ENCODE measurements around the gene PSMD3.
"Not testable (repeated sequence)": the region's sequence is repeated elsewhere in the genome, so short reads cannot be mapped to it uniquely, and the experiment has no call there.

The PSMD3 gene

GRCh38 chr17:39999067-39999466, 18.5 kb downstream of the PSMD3 start:
- no peak for DNase-seq

DNA sequence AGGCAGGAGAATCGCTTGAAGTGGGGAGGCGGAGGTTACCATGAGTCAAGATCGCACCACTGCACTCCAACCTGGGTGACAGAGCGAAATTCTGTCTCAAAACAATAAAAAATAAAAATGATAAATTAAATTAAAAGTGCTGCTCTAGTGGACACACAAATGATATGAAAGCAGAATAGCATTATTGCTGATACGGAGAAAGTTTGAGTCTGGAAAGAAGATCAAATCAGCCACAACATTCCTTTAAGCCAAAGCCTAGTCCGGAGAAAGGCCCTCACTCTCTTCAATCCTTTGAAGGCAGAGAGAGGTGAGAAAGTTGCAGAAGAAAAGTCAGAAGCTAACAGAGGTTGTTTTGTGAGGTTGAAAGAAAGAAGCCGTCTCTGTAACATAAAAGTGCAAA, 19.6 kb downstream of the PSMD3 start:
- no peak for DNase-seq

DNA sequence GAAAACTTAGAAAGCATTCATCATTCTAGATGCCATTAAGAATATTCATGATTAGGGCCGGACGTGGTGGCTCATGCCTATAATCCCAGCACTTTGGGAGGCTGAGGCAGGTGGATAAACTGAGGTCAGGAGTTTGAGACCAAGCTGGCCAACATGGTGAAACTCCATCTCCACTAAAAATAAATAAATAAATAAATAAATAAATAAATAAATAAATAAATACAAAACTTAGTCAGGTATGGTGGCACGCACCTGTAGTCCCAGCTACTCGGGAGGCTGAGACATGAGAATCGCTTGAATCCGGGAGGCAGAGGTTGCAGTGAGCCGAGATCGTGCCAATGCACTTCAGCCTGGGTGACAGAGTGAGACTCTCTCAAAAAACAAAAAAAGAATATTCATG, 20.7 kb downstream of the PSMD3 start:
- not testable (repeated sequence) for DNase-seq

GRCh38 chr17:40004072-40004471, 23.5 kb downstream of the PSMD3 start:
- no peak for DNase-seq

GRCh38 chr17:40004712-40005111, 24.1 kb downstream of the PSMD3 start:
- DNase-seq, result no peak

DNA sequence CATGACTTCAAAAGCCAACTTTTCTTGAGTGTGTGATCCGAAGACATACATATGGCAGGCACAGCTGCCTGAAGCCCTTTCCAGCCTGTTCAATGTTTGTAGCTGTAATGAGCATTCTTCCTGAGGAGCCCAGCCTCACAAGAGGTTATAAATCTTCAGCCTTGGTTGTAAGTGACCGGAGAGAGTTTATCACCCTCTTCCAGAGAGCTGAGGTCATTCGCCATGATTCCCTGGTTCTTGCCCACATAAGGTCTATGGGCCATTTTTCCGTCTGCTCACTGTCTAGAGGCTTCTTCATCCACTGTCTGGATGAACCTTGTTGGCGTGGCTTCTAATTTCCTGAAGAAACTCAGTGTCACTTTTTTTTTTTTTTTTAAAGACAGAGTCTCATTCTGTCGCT, 24.9 kb downstream of the PSMD3 start:
- DNase-seq, result no peak

GRCh38 chr17:40010946-40011500, 30.4 kb downstream of the PSMD3 start:
- not testable (repeated sequence) for DNase-seq

GRCh38 chr17:40012017-40012647, 31.5 kb downstream of the PSMD3 start:
- DNase-seq, result not testable (repeated sequence)

- no peak for DNase-seq
Observed at GRCh38 chr17:40014375-40014980, 33.9 kb downstream of the PSMD3 start.

- no peak for DNase-seq
Observed at GRCh38 chr17:40015005-40015997, 34.7 kb downstream of the PSMD3 start, which contains the start of gene CSF3. TSS of gene CSF3 (plus strand) at chr17:40015440. CDS start at chr17:40015475, 35 bp downstream.

DNA sequence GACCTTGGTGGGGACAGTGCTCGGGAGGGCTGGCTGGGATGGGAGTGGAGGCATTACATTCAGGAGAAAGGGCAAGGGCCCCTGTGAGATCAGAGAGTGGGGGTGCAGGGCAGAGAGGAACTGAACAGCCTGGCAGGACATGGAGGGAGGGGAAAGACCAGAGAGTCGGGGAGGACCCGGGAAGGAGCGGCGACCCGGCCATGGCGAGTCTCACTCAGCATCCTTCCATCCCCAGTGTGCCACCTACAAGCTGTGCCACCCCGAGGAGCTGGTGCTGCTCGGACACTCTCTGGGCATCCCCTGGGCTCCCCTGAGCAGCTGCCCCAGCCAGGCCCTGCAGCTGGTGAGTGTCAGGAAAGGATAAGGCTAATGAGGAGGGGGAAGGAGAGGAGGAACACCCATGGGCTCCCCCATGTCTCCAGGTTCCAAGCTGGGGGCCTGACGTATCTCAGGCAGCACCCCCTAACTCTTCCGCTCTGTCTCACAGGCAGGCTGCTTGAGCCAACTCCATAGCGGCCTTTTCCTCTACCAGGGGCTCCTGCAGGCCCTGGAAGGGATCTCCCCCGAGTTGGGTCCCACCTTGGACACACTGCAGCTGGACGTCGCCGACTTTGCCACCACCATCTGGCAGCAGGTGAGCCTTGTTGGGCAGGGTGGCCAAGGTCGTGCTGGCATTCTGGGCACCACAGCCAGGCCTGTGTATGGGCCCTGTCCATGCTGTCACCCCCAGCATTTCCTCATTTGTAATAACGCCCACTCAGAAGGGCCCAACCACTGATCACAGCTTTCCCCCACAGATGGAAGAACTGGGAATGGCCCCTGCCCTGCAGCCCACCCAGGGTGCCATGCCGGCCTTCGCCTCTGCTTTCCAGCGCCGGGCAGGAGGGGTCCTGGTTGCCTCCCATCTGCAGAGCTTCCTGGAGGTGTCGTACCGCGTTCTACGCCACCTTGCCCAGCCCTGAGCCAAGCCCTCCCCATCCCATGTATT, 35.7 kb downstream of the PSMD3 start:
- no peak for DNase-seq

DNA sequence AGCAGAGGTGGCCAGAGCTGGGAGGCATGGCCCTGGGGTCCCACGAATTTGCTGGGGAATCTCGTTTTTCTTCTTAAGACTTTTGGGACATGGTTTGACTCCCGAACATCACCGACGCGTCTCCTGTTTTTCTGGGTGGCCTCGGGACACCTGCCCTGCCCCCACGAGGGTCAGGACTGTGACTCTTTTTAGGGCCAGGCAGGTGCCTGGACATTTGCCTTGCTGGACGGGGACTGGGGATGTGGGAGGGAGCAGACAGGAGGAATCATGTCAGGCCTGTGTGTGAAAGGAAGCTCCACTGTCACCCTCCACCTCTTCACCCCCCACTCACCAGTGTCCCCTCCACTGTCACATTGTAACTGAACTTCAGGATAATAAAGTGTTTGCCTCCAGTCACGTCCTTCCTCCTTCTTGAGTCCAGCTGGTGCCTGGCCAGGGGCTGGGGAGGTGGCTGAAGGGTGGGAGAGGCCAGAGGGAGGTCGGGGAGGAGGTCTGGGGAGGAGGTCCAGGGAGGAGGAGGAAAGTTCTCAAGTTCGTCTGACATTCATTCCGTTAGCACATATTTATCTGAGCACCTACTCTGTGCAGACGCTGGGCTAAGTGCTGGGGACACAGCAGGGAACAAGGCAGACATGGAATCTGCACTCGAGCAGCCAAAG, 36.9 kb downstream of the PSMD3 start:
- DNase-seq, result no peak

DNA sequence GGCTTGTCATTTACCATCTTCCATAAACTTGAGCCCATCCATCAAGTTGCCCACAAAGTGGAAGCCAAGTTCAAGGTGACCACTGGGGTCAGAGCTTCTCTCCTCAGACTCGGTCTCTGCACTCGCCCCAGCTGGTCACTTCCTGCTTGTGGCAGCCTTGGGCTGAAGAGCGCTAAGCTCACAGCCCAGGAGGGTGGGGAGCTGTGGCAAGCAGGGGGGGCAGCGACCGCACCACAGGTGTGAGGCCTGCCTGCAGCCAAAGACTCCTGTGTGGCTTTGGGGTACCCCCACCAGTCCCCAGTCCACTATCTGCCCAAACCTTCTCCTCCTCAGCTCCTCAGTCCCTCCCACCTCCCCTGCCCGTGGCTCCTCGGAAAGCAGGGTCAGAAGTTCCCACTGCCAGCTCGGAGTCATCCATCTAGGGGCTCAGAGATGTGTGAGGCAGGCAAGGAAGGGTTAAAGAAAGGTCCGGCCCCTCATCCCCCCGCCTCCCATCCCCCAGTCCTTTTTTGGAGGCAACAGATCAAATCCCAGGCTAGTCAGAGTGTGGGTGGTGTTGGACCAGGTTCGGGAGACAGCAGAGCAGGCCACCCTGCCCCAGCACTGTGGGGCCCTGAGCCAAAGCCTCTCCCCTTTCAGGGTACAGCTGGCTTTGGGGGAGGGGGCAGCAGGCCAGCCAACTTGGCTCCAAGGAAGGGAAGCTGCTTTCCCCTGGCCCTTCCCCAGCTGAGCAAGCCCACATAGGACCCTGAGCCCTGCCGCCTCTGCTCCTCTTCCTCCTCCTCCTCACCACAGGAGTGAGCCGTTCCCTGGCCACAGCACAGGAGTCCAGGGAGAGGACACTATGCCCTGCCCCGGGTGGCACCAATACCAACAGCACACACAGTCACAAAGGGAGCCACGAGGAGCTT, 37.9 kb downstream of the PSMD3 start:
- no peak for DNase-seq

DNA sequence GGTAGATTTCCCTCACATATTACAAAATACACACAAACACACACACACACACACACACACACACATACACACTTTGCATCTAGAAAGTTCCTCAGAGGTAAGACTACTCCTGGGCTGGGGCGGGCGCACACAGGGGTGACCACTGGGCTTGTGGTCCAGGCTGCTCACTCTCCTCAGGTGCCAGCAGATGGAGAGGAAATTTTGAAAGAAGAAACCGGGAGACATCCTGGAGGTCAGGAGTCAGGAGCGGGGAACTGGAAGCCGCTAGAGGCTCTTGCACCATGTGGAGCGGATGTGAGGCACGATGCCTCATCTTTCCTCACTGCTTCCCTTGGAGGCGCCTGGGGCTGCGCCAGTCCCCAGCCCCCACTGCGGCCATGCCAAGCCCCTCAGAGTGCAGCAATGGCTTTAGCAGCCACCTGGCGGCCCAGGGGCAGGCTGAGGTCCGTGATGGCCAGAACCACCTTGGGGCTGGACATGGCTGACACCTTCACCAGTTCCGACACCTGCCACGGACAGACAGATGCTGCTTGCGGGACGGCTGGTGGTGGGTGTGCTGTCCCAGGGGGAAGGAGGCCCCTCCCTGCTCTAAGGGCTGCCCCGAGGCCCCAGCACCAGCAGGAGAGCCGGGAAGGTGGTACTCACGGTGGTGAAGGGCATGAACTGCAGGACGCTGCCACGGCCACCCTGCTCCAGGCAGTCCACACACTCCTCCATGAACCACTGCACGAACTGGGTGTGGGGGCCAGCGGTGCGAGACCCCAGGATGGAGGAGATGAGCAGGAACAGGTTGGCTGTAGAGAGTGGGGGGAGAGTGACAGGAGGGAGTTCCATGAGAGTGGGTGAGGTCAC, 38.8 kb downstream of the PSMD3 start:
- no peak for DNase-seq

GRCh38 chr17:40020146-40020545, 39.5 kb downstream of the PSMD3 start:
- DNase-seq, result no peak

- DNase-seq, result no peak
Observed at GRCh38 chr17:40021451-40021971, 40.9 kb downstream of the PSMD3 start.

- DNase-seq, result no peak
Observed at GRCh38 chr17:40022497-40022896, 41.9 kb downstream of the PSMD3 start.

- DNase-seq, result no peak
Observed at GRCh38 chr17:40022961-40023541, 42.4 kb downstream of the PSMD3 start.
